IMR-90 (cell line): ENCODE results near the gene GPR84. TPM values are rescaled to one million over a fixed set of nuclear protein-coding genes. Genes with fewer than 3 reads are reported as not detected.

Experiments used
- ATAC-seq: fragments of 200-7000 bp; cut with Tn5 transposase; 2 replicates; pipeline ENCODE4 v1.9.1; 2020; ENCODE audit warnings: low read depth, mild to moderate bottlenecking, moderate library complexity
- BruUV-seq: library from RNA; stranded (reverse); fragments of 400-500 nt; replicated peaks from 2 replicates; lab custom pipeline; 2021; lab: Mats Ljungman, UMichigan
- CTCF ChIA-PET: fragments of 300-600 bp; formaldehyde crosslinking; extraction: SDS; loops from one replicate; lab custom pipeline; 2021; ENCODE audit warnings: antibody characterized with exemption; lab: Yijun Ruan, JAX
- POLR2A ChIA-PET: fragments of 300-600 bp; sonication (Branson Sonifier 250); formaldehyde crosslinking; loops from one replicate; lab custom pipeline; 2022; ENCODE audit warnings: antibody characterized with exemption; ENCODE audit not compliant: unreplicated experiment; lab: Charles Lee
- DNase-seq: peaks from one replicate; pipeline ENCODE4 v3.0.0; 2013
- H2AFZ ChIP-seq: replicated peaks from 2 replicates; pipeline ENCODE3; 2013; ENCODE audit warnings: low read length, mild to moderate bottlenecking; ENCODE audit not compliant: poor library complexity
- H2AK5ac ChIP-seq: 2 replicates; pipeline ENCODE4 v1.6.1; 2013; ENCODE audit warnings: low read depth, low read length, inconsistent platforms
- H2AK9ac ChIP-seq: replicated peaks from 2 replicates; pipeline ENCODE3; 2013; ENCODE audit warnings: mild to moderate bottlenecking, low read depth, low read length, moderate library complexity; ENCODE audit not compliant: poor library complexity
- H2BK120ac ChIP-seq: 2 replicates; pipeline ENCODE4 v1.6.1; 2013; ENCODE audit warnings: low read depth, low read length, inconsistent platforms
- H2BK15ac ChIP-seq: 3 replicates; pipeline ENCODE4 v1.6.1; 2013; ENCODE audit warnings: low read depth, low read length, inconsistent platforms
- H2BK20ac ChIP-seq: 2 replicates; pipeline ENCODE4 v1.6.1; 2013; ENCODE audit warnings: low read depth, mild to moderate bottlenecking, inconsistent platforms, low read length, moderate library complexity
- H2BK5ac ChIP-seq: 2 replicates; pipeline ENCODE4 v1.6.1; 2013; ENCODE audit warnings: mild to moderate bottlenecking, low read depth, low read length, inconsistent platforms; ENCODE audit not compliant: poor library complexity, severe bottlenecking
- H3K14ac ChIP-seq: replicated peaks from 2 replicates; pipeline ENCODE4 v1.6.1; 2013; ENCODE audit warnings: low read depth, low read length, inconsistent platforms
- H3K18ac ChIP-seq: 2 replicates; pipeline ENCODE4 v1.6.1; 2013; ENCODE audit warnings: low read depth, low read length, control low read depth
- H3K23ac ChIP-seq: 2 replicates; pipeline ENCODE4 v1.6.1; 2013; ENCODE audit warnings: low read depth, low read length, inconsistent platforms
- H3K27ac ChIP-seq: 2 replicates; pipeline ENCODE4 v1.5.1; 2013; ENCODE audit warnings: mild to moderate bottlenecking, control low read depth, low read length; ENCODE audit not compliant: insufficient read depth
- H3K27me3 ChIP-seq: 2 replicates; pipeline ENCODE4 v1.6.1; 2013; ENCODE audit warnings: low read length; ENCODE audit not compliant: control insufficient read depth, insufficient read depth
- H3K36me3 ChIP-seq: 2 replicates; pipeline ENCODE4 v1.6.1; 2013; ENCODE audit warnings: low read length, mixed read lengths; ENCODE audit not compliant: control insufficient read depth, insufficient read depth
- H3K4ac ChIP-seq: 2 replicates; pipeline ENCODE4 v1.6.1; 2013; ENCODE audit warnings: low read depth, low read length, inconsistent platforms
- H3K4me1 ChIP-seq: 2 replicates; pipeline ENCODE4 v1.6.1; 2013; ENCODE audit warnings: low read length, mixed read lengths; ENCODE audit not compliant: control insufficient read depth, insufficient read depth
- H3K4me2 ChIP-seq: 2 replicates; pipeline ENCODE4 v1.6.1; 2013; ENCODE audit warnings: low read depth, mild to moderate bottlenecking, control low read depth, low read length, moderate library complexity
- H3K4me3 ChIP-seq: 2 replicates; pipeline ENCODE4 v1.5.1; 2013; ENCODE audit warnings: low read depth, mild to moderate bottlenecking, control low read depth, low read length, moderate library complexity; ENCODE audit not compliant: insufficient read depth
- H3K56ac ChIP-seq: 2 replicates; pipeline ENCODE4 v1.6.1; 2013; ENCODE audit warnings: low read length, inconsistent platforms; ENCODE audit not compliant: insufficient read depth; ENCODE audit errors: extremely low read depth
- H3K79me1 ChIP-seq, 2 experiments: 2 replicates each; pipeline ENCODE4 v1.6.1; 2013; ENCODE audit warnings: low read length in 2 of 2, inconsistent platforms in 1 of 2, low read depth in 1 of 2
- H3K9ac ChIP-seq: 2 replicates; pipeline ENCODE4 v1.6.1; 2013; ENCODE audit warnings: low read depth, low read length, control low read depth
- H3K9me1 ChIP-seq: 2 replicates; pipeline ENCODE4 v1.6.1; 2013; ENCODE audit warnings: low read length, inconsistent platforms; ENCODE audit not compliant: insufficient read depth
- H3K9me3 ChIP-seq: 2 replicates; pipeline ENCODE4 v1.6.1; 2013; ENCODE audit warnings: low read length; ENCODE audit not compliant: control insufficient read depth, insufficient read depth
- H4K20me1 ChIP-seq: 2 replicates; pipeline ENCODE4 v1.6.1; 2013; ENCODE audit warnings: low read length, inconsistent platforms; ENCODE audit not compliant: insufficient read depth
- H4K5ac ChIP-seq: 2 replicates; pipeline ENCODE4 v1.6.1; 2013; ENCODE audit warnings: mild to moderate bottlenecking, low read depth, low read length, control low read depth
- H4K8ac ChIP-seq, 2 experiments: 2 replicates each; pipeline ENCODE4 v1.6.1; 2013; ENCODE audit warnings: low read depth in 2 of 2, low read length in 2 of 2, control low read depth in 1 of 2, inconsistent platforms in 1 of 2
- H4K91ac ChIP-seq: 2 replicates; pipeline ENCODE4 v1.6.1; 2013; ENCODE audit warnings: low read depth, low read length, inconsistent platforms; ENCODE audit not compliant: insufficient read depth
- BHLHE40 ChIP-seq: fragments of 150-350 bp; IDR thresholded peaks from 2 replicates; pipeline ENCODE4 v1.6.1; 2016; ENCODE audit warnings: mild to moderate bottlenecking, low read depth, low read length
- CEBPB ChIP-seq: IDR thresholded peaks from 2 replicates; pipeline ENCODE4 v1.6.1; 2012; ENCODE audit warnings: low read depth, low read length, improper control_type of control experiment
- CHD1 ChIP-seq: IDR thresholded peaks from 2 replicates; pipeline ENCODE4 v1.6.1; 2012; ENCODE audit warnings: low read depth, low read length, improper control_type of control experiment
- ELK1 ChIP-seq: fragments of 150-350 bp; IDR thresholded peaks from 2 replicates; pipeline ENCODE4 v1.6.1; 2016; ENCODE audit warnings: low read depth, mild to moderate bottlenecking, low read length, moderate library complexity, borderline replicate concordance
- FOS ChIP-seq: fragments of 150-350 bp; IDR thresholded peaks from 2 replicates; pipeline ENCODE4 v1.6.1; 2016; ENCODE audit warnings: low read depth, low read length
- MAFK ChIP-seq: IDR thresholded peaks from 2 replicates; pipeline ENCODE4 v1.6.1; 2012; ENCODE audit warnings: low read depth, low read length, improper control_type of control experiment
- MAZ ChIP-seq: IDR thresholded peaks from 2 replicates; pipeline ENCODE4 v1.6.1; 2012; ENCODE audit warnings: low read depth, mild to moderate bottlenecking, low read length, improper control_type of control experiment, moderate library complexity, borderline replicate concordance
- MXI1 ChIP-seq: IDR thresholded peaks from 2 replicates; pipeline ENCODE4 v1.6.1; 2012; ENCODE audit warnings: low read depth, mild to moderate bottlenecking, low read length, moderate library complexity, borderline replicate concordance
- POLR2A ChIP-seq: IDR thresholded peaks from 2 replicates; pipeline ENCODE4 v1.6.1; 2012; ENCODE audit warnings: mild to moderate bottlenecking, low read depth, low read length
- RCOR1 ChIP-seq: IDR thresholded peaks from 2 replicates; pipeline ENCODE4 v1.6.1; 2012; ENCODE audit warnings: mild to moderate bottlenecking, low read length, improper control_type of control experiment; ENCODE audit not compliant: insufficient replicate concordance
- SMC3 ChIP-seq: fragments of 150-350 bp; IDR thresholded peaks from 2 replicates; pipeline ENCODE4 v1.6.1; 2016; ENCODE audit warnings: low read depth, mild to moderate bottlenecking, antibody characterized with exemption, low read length, moderate library complexity
- USF2 ChIP-seq: fragments of 150-350 bp; IDR thresholded peaks from 2 replicates; pipeline ENCODE4 v1.6.1; 2017; ENCODE audit warnings: mild to moderate bottlenecking, antibody characterized with exemption, low read length, low read depth
- WGBS, 2 experiments: methylation state at CpG; one replicate each; pipeline versions ENCODE4 v1.1.5 to v1.1.7; 2013; ENCODE audit warnings: missing lambda C conversion rate in 2 of 2; ENCODE audit not compliant: insufficient read length in 1 of 2; ENCODE audit errors: extremely low coverage in 2 of 2; 5-methylcytosine and 5-hydroxymethylcytosine counted together
- dilution Hi-C: fragments of 300-500 bp; cut with HindIII; formaldehyde crosslinking; loops from one replicate; pipeline ENCODE4 v1.14.3; 2018; ENCODE audit warnings: low sequenced_read_pairs; ENCODE audit not compliant: unreplicated experiment
- in situ Hi-C: fragments of 300-500 bp; cut with MboI; formaldehyde crosslinking; loops from 3 replicates; pipeline ENCODE4 v1.14.3; 2019; ENCODE audit warnings: low sequenced_read_pairs, inconsistent platforms, mixed read lengths
- intact Hi-C: fragments of 100-400 bp; cut with micrococcal nuclease; formaldehyde crosslinking; loops from 2 replicates; pipeline ENCODE4 v1.10.0; 2022
- polyA plus RNA-seq, 3 experiments: library from polyadenylated mRNA; depleted of rRNA; stranded (reverse); fragments of >200 nt; gene quantifications; 2 replicates each; pipeline ENCODE4 v1.2.3, GENCODE V29; 2012; ENCODE audit warnings: low replicate concordance in 1 of 3
- total RNA-seq: library from RNA; depleted of rRNA; stranded (reverse); fragments of >200 nt; gene quantifications from 2 replicates; pipeline ENCODE4 v1.2.3, GENCODE V29; 2012

GPR84 gene
- total and polyA plus RNA-seq, 2 of the 4 experiments (the other 2 are of a cell fraction): not detected

- TF ChIP-seq MXI1 (no peak), USF2 (no peak)
Measured at GRCh38 chr12:54409267-54409666, 45.0 kb upstream of the GPR84 start (continued).

GRCh38 chr12:54407183-54407905 is 43.1 kb upstream of the GPR84 start:
- CTCF ChIA-PET: no interaction called here
- Histone ChIP-seq H4K5ac (no peak overlapping the region), H2BK5ac (peak overlapping the region; percentile 19)
- TF ChIP-seq MAZ: no peak
- TF ChIP-seq USF2: no peak
- no peak for TF ChIP-seq RCOR1
- TF ChIP-seq ELK1: no peak
- no peak for TF ChIP-seq POLR2A
- TF ChIP-seq CEBPB: no peak
- TF ChIP-seq SMC3: no peak
- no peak for TF ChIP-seq MXI1
- no peak for TF ChIP-seq FOS
- TF ChIP-seq CHD1: no peak
- TF ChIP-seq BHLHE40: no peak
- no peak for TF ChIP-seq MAFK

More at GRCh38 chr12:54407183-54407905, 43.1 kb upstream of the GPR84 start:
- H2AK5ac ChIP-seq: no peak overlapping the region
- H3K4ac ChIP-seq: no peak overlapping the region
- in situ Hi-C loops (no loop called here), dilution Hi-C loops (no loop called here), intact Hi-C loops (no loop called here)
- no peak overlapping the region for H2AK9ac ChIP-seq
- peaks cover 61% of the 10 kb centered on the region for H4K20me1 ChIP-seq
- H3K4me3 ChIP-seq: no peak overlapping the region
- POLR2A ChIA-PET: no interaction called here
- BruUV-seq: no TSS peak
- H3K36me3 ChIP-seq: peaks cover 74% of the 10 kb centered on the region
- H3K27ac ChIP-seq: no peak overlapping the region
- H3K4me2 ChIP-seq: no peak overlapping the region
- no peak overlapping the region for H2BK20ac ChIP-seq
- H2BK120ac ChIP-seq: no peak overlapping the region
- no peak overlapping the region for H4K91ac ChIP-seq
- H2AFZ ChIP-seq: no peak overlapping the region
- ATAC-seq: no peak
- no peaks in the 10 kb centered on the region for H3K9me3 ChIP-seq
- H4K8ac ChIP-seq: no peak overlapping the region
- H2BK15ac ChIP-seq: no peak overlapping the region
- H3K4me1 ChIP-seq: peaks cover 7% of the 10 kb centered on the region
- H3K18ac ChIP-seq: no peak overlapping the region
- H3K14ac ChIP-seq: no peak overlapping the region
- no peak overlapping the region for H3K23ac ChIP-seq
- peaks cover 50 to 87% of the 10 kb centered on the region in 2 experiments for H3K79me1 ChIP-seq
- DNase-seq: no peak
- no peak overlapping the region for H3K56ac ChIP-seq
- 0 out of 2 replicates have a peak, but pooled peaks cover 6% of the 10 kb centered on the region for H3K9me1 ChIP-seq
- no peak overlapping the region for H3K9ac ChIP-seq
- H3K27me3 ChIP-seq: no peaks in the 10 kb centered on the region
- no CpG with 5 or more reads among the region's 5 CpGs for WGBS, 2 experiments
